Ectodermal cell (in vitro differentiated cells): ENCODE data around the gene LAMC2.

Experiments
- H3K27ac ChIP-seq: 2 replicates; pipeline ENCODE4 v1.7.0; 2013; ENCODE audit warnings: mild to moderate bottlenecking, low read depth, low read length; ENCODE audit not compliant: insufficient read depth, poor library complexity, severe bottlenecking
- H3K27me3 ChIP-seq: 2 replicates; pipeline ENCODE4 v1.7.0; 2013; ENCODE audit warnings: mild to moderate bottlenecking, low read length; ENCODE audit not compliant: insufficient read depth, control insufficient read depth, poor library complexity, severe bottlenecking
- H3K36me3 ChIP-seq: one replicate; pipeline ENCODE4 v1.7.0; 2013; ENCODE audit warnings: low read length; ENCODE audit not compliant: control insufficient read depth, insufficient read depth
- H3K4me1 ChIP-seq: one replicate; pipeline ENCODE4 v1.7.0; 2013; ENCODE audit warnings: low read length; ENCODE audit not compliant: control insufficient read depth, insufficient read depth
- H3K4me3 ChIP-seq: 2 replicates; pipeline ENCODE4 v1.7.0; 2013; ENCODE audit warnings: low read depth, low read length, control low read depth; ENCODE audit not compliant: insufficient read depth
- H3K9me3 ChIP-seq: 2 replicates; pipeline ENCODE4 v1.7.0; 2013; ENCODE audit warnings: mild to moderate bottlenecking, low read length, moderate library complexity; ENCODE audit not compliant: control insufficient read depth
- WGBS, 2 experiments: methylation state at CpG; one replicate each; pipeline ENCODE4 v1.1.7; 2013; ENCODE audit warnings: missing lambda C conversion rate in 2 of 2; 5-methylcytosine and 5-hydroxymethylcytosine counted together

The LAMC2 gene

DNA sequence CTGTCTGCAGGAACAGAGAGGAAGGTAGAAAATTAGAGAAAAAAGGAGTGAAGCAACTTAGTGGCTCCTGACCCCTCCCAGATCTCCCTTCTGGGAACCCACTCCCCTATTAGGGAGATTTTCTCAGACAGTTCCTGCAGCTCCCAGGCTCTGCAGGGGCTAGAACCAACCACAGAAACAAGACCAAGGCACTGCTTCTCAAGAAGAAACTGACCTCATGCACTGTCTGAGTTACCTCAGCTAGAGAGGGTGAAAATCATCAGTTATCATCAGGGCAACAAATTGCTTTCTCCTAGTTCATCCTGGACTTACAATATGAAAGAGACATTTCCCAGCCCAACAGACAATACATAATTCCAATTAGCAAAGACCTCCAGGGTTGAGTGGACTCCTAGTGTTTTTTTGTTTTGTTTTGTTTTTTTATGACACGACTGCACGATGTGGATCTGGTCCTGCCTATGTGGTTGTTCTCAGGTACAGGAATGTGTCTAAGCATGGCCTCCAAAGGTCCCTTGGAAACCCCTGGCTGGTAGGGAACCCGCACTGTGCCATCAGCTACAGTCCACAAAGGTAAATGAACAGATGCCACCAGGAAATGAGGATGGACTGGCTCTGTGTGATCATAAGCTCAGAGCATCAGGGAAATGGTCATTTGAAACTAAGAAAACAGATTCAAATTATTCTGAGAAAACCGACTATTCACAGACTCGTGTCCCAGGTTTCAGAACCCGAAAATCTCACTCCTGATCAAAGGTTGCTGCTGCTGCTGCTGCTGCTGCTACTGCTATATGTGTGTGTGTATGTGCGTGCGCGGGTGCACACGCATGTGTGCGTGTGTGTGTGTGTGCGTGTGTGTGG is 65.3 kb downstream of the LAMC2 start:
- 95% methylated on average over 12 of the region's 12 CpGs for whole genome bisulfite sequencing, 2 experiments
- H3K27me3 ChIP-seq: no peaks in the 10 kb centered on the region

DNA sequence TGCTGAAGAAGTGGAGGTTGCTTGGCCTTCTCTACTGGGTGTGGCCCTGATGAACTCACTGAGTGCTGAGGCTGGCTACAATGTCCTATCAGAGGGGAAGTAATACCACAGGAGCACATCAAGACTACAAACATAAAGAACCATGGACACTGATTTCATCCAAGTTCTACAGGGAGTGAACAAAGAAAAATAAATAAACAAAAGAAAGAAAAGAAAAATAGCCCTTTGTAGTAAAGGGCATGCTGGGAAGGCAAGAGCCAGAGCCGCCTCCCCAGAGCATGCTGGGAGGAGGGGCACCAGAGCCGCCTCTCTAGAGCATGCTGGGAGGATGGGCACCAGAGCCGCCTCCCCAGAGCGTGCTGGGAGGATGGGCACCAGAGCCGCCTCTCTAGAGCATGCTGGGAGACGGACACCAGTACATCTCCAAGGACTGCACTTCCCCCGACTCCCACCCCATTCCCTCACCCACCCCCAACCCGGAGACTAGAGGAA is 65.9 kb downstream of the LAMC2 start:
- Histone ChIP-seq H3K4me3 (no peak overlapping the region), H3K27me3 (no peaks in the 10 kb centered on the region), H3K27ac (no peak overlapping the region), H3K4me1 (no peaks in the 10 kb centered on the region), H3K9me3 (no peaks in the 10 kb centered on the region), H3K36me3 (no peaks in the 10 kb centered on the region)
- WGBS, 2 experiments: 91% methylated on average over 7 to 8 of the region's 8 CpGs

More for the DNA sequence above, 65.3 kb downstream of the LAMC2 start:
- H3K36me3 ChIP-seq: no peaks in the 10 kb centered on the region
- H3K9me3 ChIP-seq: no peaks in the 10 kb centered on the region
- H3K27ac ChIP-seq: no peak overlapping the region
- H3K4me1 ChIP-seq: no peaks in the 10 kb centered on the region
- no peak overlapping the region for H3K4me3 ChIP-seq

DNA sequence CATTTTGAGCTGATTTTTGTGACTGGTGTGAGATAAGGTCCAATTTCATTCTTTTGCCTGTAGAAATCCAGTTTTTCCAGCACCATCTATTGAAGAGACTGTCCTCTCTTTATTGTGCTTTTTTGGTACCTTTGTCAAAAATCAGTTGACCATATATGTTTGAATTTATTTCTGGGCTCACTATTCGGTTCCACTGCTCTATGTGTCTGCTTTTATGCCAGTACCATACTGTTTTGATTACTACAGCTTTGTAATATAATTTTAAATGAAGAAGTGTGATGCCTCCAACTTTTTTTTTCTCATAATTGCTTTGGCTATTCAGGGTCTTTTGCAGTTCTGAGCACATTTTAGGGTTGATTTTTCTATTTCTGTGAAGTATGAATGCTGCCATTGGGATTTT is 69.0 kb downstream of the LAMC2 start:
- Histone ChIP-seq H3K36me3 (no peaks in the 10 kb centered on the region), H3K27ac (no peak overlapping the region), H3K27me3 (no peaks in the 10 kb centered on the region), H3K4me1 (no peaks in the 10 kb centered on the region), H3K9me3 (no peaks in the 10 kb centered on the region), H3K4me3 (no peak overlapping the region)
- 100% methylated on average over 1 of the region's 1 CpG; no CpG with 5 or more reads in 1 of the 2 experiments for WGBS, 2 experiments

DNA sequence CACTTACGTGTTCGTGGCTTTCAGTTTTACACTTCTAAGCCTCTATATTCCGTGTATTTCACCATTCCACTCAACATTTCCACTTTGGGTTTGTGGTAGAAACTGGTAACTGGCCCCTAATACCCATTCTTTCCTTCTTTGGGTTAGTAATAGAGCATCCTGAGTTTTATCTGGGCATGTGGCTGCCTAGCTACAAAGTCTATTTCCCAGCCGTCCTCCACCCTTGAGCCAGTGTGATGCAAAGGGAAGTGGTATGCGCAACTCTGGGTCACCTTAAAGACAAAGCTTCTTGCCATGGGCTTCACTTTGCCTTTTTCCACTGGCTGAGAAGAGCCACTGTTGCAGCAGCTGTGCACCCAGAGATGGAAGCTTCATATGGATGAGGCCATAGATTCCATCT is 73.9 kb downstream of the LAMC2 start:
- Histone ChIP-seq H3K4me1 (no peaks in the 10 kb centered on the region), H3K27me3 (no peaks in the 10 kb centered on the region), H3K36me3 (no peaks in the 10 kb centered on the region), H3K4me3 (no peak overlapping the region), H3K27ac (no peak overlapping the region), H3K9me3 (no peaks in the 10 kb centered on the region)
- WGBS, 2 experiments: 88 to 89% methylated on average over 5 of the region's 5 CpGs

DNA sequence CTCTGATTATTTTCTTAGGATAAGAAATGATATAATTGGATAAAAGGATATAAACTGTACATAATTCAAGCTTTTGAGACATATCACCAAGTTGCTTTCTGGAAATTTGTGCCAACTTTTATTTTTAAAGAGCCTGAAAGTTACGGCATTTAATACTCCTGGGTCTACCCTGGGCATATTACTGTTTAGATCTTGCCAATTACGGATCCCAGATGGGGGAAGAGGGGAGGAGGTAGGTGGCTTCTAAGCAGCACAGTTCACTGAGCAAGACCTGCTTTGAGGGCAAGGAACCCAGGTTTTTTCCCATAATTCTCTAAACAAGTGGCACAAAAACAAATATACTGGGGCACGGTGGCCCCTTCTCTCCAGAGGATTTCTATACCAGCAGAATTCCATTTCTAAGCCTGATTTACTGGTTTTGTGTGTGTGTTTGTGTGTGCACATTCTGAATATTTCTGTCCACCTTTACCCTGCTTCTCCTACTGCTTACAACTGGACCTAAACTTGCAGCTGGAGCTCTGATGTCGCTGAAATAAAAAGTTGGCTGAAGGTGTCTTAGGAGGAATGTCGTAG is 76.7 kb downstream of the LAMC2 start:
- H3K9me3 ChIP-seq: no peaks in the 10 kb centered on the region
- WGBS, 2 experiments: 91 to 96% methylated on average over 5 of the region's 5 CpGs
- H3K36me3 ChIP-seq: no peaks in the 10 kb centered on the region
- H3K27ac ChIP-seq: no peak overlapping the region
- no peak overlapping the region for H3K4me3 ChIP-seq
- no peaks in the 10 kb centered on the region for H3K27me3 ChIP-seq
- H3K4me1 ChIP-seq: no peaks in the 10 kb centered on the region

DNA sequence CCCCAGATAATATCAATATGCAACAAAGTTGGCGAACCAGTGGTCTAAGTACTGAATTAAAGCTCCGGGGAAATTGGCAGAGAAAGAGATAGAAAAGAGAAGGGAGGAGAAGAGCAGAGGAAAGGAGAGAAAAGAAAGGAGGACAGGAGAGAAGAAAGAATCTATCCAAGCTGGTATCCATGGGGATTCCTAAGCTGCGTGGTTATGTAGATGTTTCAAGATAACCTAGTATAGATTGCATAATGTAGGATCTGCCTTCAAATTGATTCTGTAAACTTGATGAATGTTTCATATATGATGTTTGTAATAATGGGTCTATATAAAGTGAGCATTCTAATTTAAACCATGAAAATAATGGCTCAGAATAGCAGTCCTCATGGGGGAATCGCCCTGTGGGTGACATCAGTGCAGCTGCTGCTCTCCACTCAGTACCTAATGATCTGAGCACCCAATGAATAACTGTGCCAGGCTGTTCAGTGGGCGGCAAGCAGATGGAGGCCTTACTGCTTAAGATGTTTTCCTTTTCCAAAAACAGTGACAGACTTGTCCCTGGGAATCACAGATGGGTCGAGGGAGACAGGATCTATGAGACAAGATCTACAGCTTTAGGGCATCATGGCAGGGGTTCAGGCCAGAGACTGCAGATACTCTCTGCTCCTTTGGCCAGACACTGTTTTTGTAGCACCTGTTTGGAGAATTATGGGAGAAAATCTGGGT is 78.0 kb downstream of the LAMC2 start:
- H3K27ac ChIP-seq: no peak overlapping the region
- H3K36me3 ChIP-seq: no peaks in the 10 kb centered on the region
- H3K27me3 ChIP-seq: no peaks in the 10 kb centered on the region
- WGBS, 2 experiments: 79 to 82% methylated on average over 6 of the region's 6 CpGs
- no peaks in the 10 kb centered on the region for H3K4me1 ChIP-seq
- H3K4me3 ChIP-seq: no peak overlapping the region
- H3K9me3 ChIP-seq: no peaks in the 10 kb centered on the region

DNA sequence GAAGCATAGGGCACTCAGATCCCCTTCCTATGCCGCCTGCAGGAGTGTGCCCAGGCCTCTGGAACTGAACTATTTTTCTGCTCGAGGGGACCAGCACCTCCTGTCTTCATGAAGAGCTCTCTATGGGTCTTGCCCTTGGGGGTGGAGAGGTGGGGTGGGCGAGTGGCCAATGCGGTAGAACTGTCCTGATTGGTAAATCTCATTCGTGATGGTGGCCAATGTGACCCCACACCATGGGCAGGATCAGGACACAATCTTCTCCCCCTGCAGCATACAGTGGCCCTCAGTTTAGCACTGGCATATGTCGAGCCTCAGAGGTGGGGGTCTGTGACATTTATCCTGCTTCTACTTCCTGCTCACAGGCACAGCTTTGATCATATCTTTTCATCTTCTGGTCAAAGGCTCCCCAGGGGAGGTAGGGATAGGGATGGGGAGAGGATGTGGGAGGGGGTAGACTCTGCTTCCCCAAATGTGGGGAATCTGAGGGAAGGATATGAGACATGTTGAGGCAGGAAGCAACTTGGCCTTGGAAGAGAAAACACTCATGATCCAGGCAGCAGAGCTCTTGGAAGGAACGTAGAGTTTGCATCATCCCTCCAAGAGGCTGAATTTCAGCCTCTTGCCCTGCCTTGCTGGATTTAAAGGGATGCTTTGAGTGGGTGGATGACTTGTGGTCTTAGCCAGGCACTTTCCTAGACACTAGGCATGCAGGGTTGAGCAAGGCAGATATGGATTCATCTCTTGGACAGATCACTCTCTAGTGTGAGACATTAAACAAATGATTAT is 81.8 kb downstream of the LAMC2 start:
- Histone ChIP-seq H3K4me1 (no peaks in the 10 kb centered on the region), H3K27ac (no peak overlapping the region), H3K27me3 (no peaks in the 10 kb centered on the region), H3K4me3 (no peak overlapping the region), H3K9me3 (no peaks in the 10 kb centered on the region), H3K36me3 (no peaks in the 10 kb centered on the region)
- 87 to 90% methylated on average over 7 of the region's 7 CpGs for WGBS, 2 experiments

DNA sequence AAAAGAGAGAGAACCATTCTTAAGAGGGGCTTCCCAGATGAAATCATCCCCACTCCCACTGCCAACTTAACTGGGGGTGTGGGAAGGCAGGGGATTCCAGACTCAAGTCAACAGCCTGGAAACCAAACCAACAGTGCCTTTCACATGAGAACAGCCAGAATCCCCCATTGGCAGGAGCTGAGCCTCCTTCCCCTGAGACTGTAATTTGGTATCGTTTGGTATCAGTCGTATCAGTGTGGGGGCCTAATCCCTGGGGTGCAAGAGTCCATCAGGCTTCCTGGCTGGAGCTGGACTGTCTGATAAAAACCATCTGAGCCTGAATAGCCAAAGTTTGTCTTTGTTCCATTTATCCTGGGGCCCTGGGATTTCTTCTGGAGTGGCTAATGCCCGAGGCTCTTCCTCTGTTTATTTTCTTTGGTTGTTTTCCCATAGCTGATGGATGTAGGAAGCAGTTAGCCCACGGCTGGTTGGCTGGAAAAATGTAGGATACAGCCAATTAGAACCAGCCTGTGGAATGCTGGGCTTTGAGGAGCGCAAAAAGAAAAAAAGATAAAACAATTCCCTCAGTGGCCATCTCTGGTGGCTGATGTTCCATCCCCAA is 84.6 kb downstream of the LAMC2 start:
- Histone ChIP-seq H3K4me3 (no peak overlapping the region), H3K36me3 (no peaks in the 10 kb centered on the region), H3K27ac (no peak overlapping the region), H3K4me1 (no peaks in the 10 kb centered on the region), H3K9me3 (no peaks in the 10 kb centered on the region), H3K27me3 (no peaks in the 10 kb centered on the region)
- 91 to 92% methylated on average over 5 of the region's 5 CpGs for WGBS, 2 experiments

DNA sequence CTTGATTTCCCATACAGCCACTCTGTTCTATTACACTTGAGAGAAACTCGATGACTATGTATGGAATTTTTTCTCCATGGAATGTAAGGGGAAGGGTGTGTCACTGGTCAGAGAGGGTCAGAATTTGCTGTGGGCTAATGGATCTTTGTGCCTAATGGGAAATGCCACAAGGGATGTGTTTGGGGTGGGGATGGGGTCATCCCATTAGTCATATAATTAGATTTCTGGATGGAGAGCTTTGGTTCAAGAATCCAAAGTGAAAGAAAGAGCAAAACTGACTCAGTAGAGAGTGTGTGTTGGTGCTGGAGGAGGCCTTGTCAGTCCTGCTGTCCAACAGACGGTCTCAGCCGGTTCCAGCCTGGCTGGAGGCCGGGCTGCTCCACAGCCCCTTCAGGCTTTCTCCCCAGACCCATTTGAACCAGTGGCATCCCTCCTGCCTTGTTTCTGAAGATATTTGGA is 86.4 kb downstream of the LAMC2 start:
- Histone ChIP-seq H3K4me1 (no peaks in the 10 kb centered on the region), H3K36me3 (no peaks in the 10 kb centered on the region), H3K9me3 (no peaks in the 10 kb centered on the region), H3K4me3 (no peak overlapping the region), H3K27me3 (no peaks in the 10 kb centered on the region), H3K27ac (no peak overlapping the region)
- 91 to 94% methylated on average over 4 of the region's 4 CpGs for WGBS, 2 experiments
